K562 (cell line): ENCODE data around the gene RAB3GAP2. TPM values are rescaled to one million over a fixed set of nuclear protein-coding genes. Genes with fewer than 3 reads are reported as not detected.
A peak's percentile ranks its signal among the peaks of the same experiment; 100 is the strongest.

ENCODE experiments used
- ATAC-seq: fragments of 200-7000 bp; cut with Tn5 transposase; 3 replicates; pipeline ENCODE4 v1.9.1; 2020; ENCODE audit warnings: moderate library complexity
- BruUV-seq: library from RNA; stranded (reverse); fragments of 400-500 nt; replicated peaks from 2 replicates; lab custom pipeline; 2021; lab: Mats Ljungman, UMichigan
- CTCF ChIA-PET: fragments of 300-600 bp; formaldehyde crosslinking; extraction: SDS; loops from one replicate; lab custom pipeline; 2021; ENCODE audit warnings: low intra/inter-chr PET ratio; lab: Yijun Ruan, JAX
- POLR2A ChIA-PET: fragments of 300-600, 350-650 bp; sonication (Branson Sonifier 250); formaldehyde crosslinking; extraction: SDS; loops from one replicate; lab custom pipeline; 2021; ENCODE audit warnings: antibody characterized with exemption, inconsistent platforms; lab: Yijun Ruan, JAX
- DNase-seq, 4 experiments: peaks; one replicate each; pipeline versions ENCODE4 v3.0.0 to v3.0.0-alpha.2; 2011 to 2018; ENCODE audit warnings: low spot score in 3 of 4, mixed read lengths in 3 of 4; ENCODE audit errors: extremely low read depth in 1 of 4
- FAIRE-seq: peaks from 2 replicates; lab custom pipeline; 2011; peaks lifted over from hg19 to GRCh38; lab: Jason Lieb, UNC
- H2AFZ ChIP-seq: 2 replicates; pipeline ENCODE4 v1.6.0; 2011; ENCODE audit warnings: low read depth, low read length, control low read depth, inconsistent platforms
- H3K27ac ChIP-seq: fragments of 200-600 bp; 3 replicates; pipeline ENCODE4 v1.8.0; 2011; ENCODE audit warnings: low read depth, mild to moderate bottlenecking, control low read depth, inconsistent platforms, low read length, moderate library complexity, mixed read lengths; ENCODE audit errors: extremely low read depth
- H3K27me3 ChIP-seq, 2 experiments: fragments of 300-600 bp in 1 of 2; 2 replicates in 1 of 2; 3 replicates in 1 of 2; pipeline versions ENCODE4 v1.6.0 to v1.8.0; 2011; ENCODE audit warnings: inconsistent platforms in 2 of 2, low read length in 2 of 2, mild to moderate bottlenecking in 1 of 2, mixed read lengths in 1 of 2, moderate library complexity in 1 of 2; ENCODE audit not compliant: control insufficient read depth in 2 of 2, insufficient read depth in 2 of 2
- H3K36me3 ChIP-seq: fragments of 300-600 bp; 3 replicates; pipeline ENCODE4 v1.8.0; 2011; ENCODE audit warnings: mild to moderate bottlenecking, low read length, inconsistent platforms; ENCODE audit not compliant: control insufficient read depth, insufficient read depth
- H3K4me1 ChIP-seq, 2 experiments: fragments of 200-600 bp in 1 of 2; replicated peaks in 1 of 2; 2 replicates in 1 of 2; 3 replicates in 1 of 2; pipeline versions ENCODE4 v1.5.1 to v1.8.0; 2011; ENCODE audit warnings: inconsistent platforms in 2 of 2, low read length in 2 of 2, mild to moderate bottlenecking in 1 of 2, mixed read lengths in 1 of 2, moderate library complexity in 1 of 2; ENCODE audit not compliant: control insufficient read depth in 2 of 2, insufficient read depth in 2 of 2
- H3K4me2 ChIP-seq: 2 replicates; pipeline ENCODE4 v1.6.1; 2011; ENCODE audit warnings: low read length, control low read depth, inconsistent platforms, mixed read lengths; ENCODE audit not compliant: insufficient read depth
- H3K4me3 ChIP-seq: fragments of 200-600 bp; sonication (generic), shearing (Covaris generic); 2 replicates; pipeline ENCODE4 v1.5.1; 2016; ENCODE audit warnings: control low read depth, inconsistent platforms
- H3K79me2 ChIP-seq: fragments of 200-600 bp; 3 replicates; pipeline ENCODE4 v1.8.0; 2011; ENCODE audit warnings: low read length, inconsistent platforms; ENCODE audit not compliant: control insufficient read depth, insufficient read depth
- H3K9ac ChIP-seq, 2 experiments: 2 replicates each; pipeline versions ENCODE4 v1.6.0 to v1.6.1; 2011; ENCODE audit warnings: low read depth in 2 of 2, low read length in 2 of 2, control low read depth in 1 of 2, inconsistent platforms in 1 of 2, mild to moderate bottlenecking in 1 of 2, mixed read lengths in 1 of 2; ENCODE audit not compliant: insufficient read depth in 1 of 2
- H3K9me1 ChIP-seq: one replicate; pipeline ENCODE4 v1.6.0; 2011; ENCODE audit warnings: inconsistent platforms, mild to moderate bottlenecking, low read length, moderate library complexity; ENCODE audit not compliant: control insufficient read depth, insufficient read depth
- H3K9me3 ChIP-seq: replicated peaks from 2 replicates; pipeline ENCODE4 v1.5.1; 2011; ENCODE audit warnings: low read depth, low read length, inconsistent platforms; ENCODE audit not compliant: control insufficient read depth, insufficient read depth
- H4K20me1 ChIP-seq: replicated peaks from 2 replicates; pipeline ENCODE4 v1.6.1; 2011; ENCODE audit warnings: low read length, inconsistent platforms, mixed read lengths; ENCODE audit not compliant: control insufficient read depth, insufficient read depth
- CBX1 ChIP-seq: sonication (generic); IDR thresholded peaks from 2 replicates; pipeline ENCODE4 v1.6.1; 2016; ENCODE audit warnings: antibody characterized with exemption, low read depth, mild to moderate bottlenecking
- CBX3 ChIP-seq, 2 experiments: IDR thresholded peaks; 1 replicate in 1 of 2; 2 replicates in 1 of 2; pipeline ENCODE4 v1.6.1; 2012; ENCODE audit warnings: inconsistent platforms in 2 of 2, low read length in 2 of 2, borderline replicate concordance in 1 of 2, control low read depth in 1 of 2
- CBX5 ChIP-seq: IDR thresholded peaks from 2 replicates; pipeline ENCODE4 v1.6.1; 2014; ENCODE audit warnings: low read depth, borderline replicate concordance
- ELF4 ChIP-seq: fragments of 450-650 bp; formaldehyde crosslinking; IDR thresholded peaks from 2 replicates; pipeline ENCODE4 v1.4.0; 2022; ENCODE audit warnings: missing genetic modification characterization
- IFI16 ChIP-seq: fragments of 250-450 bp; sonication (Bioruptor Pico); IDR thresholded peaks from 2 replicates; pipeline ENCODE4 v2.1.2; 2022; ENCODE audit warnings: mild to moderate bottlenecking, inconsistent platforms
- KAT2B ChIP-seq: IDR thresholded peaks from one replicate; pipeline ENCODE4 v1.6.1; 2012; ENCODE audit warnings: low read depth, mild to moderate bottlenecking, control low read depth, inconsistent platforms, low read length, moderate library complexity
- NELFE ChIP-seq: IDR thresholded peaks from 2 replicates; pipeline ENCODE4 v1.6.1; 2011; ENCODE audit warnings: mild to moderate bottlenecking; ENCODE audit not compliant: insufficient read depth, insufficient read length
- NFIX ChIP-seq: fragments of 250-450 bp; sonication (Bioruptor Pico); IDR thresholded peaks from 2 replicates; pipeline ENCODE4 v1.4.0; 2020; ENCODE audit warnings: low read depth, mild to moderate bottlenecking, moderate library complexity
- NR3C1 ChIP-seq: sonication (generic); formaldehyde crosslinking; IDR thresholded peaks from 2 replicates; pipeline ENCODE4 v1.8.1; 2022; ENCODE audit warnings: missing genetic modification reagents
- RBBP5 ChIP-seq: fragments of 200-600 bp; sonication (generic); IDR thresholded peaks from 2 replicates; pipeline ENCODE4 v1.6.1; 2012; ENCODE audit warnings: borderline replicate concordance, mild to moderate bottlenecking, low read length, control low read depth, inconsistent platforms; ENCODE audit not compliant: insufficient read depth, poor library complexity, severe bottlenecking
- SMAD2 ChIP-seq: fragments of 150-350 bp; IDR thresholded peaks from 2 replicates; pipeline ENCODE4 v1.6.1; 2014; ENCODE audit warnings: low read depth, mild to moderate bottlenecking, low read length
- XRCC4 ChIP-seq: IDR thresholded peaks from one replicate; pipeline ENCODE4 v1.6.1; 2011; ENCODE audit not compliant: insufficient read depth, insufficient read length; ENCODE audit errors: extremely low read depth
- ZNF583 ChIP-seq: fragments of 250-450 bp; sonication (Bioruptor Pico); IDR thresholded peaks from 2 replicates; pipeline ENCODE4 v1.4.0; 2020
- ZNF589 ChIP-seq: fragments of 200-800 bp; sonication (Bioruptor generic); IDR thresholded peaks from 2 replicates; pipeline ENCODE4 v1.6.1; 2016; ENCODE audit warnings: low read depth, missing genetic modification characterization, missing compliant biosample characterization
- WGBS: fragments of 100-300 bp; shearing (Covaris generic); methylation state at CpG from one replicate; pipeline ENCODE4 v1.1.6; 2016; ENCODE audit warnings: low coverage, mixed read lengths; ENCODE audit not compliant: insufficient coverage; ENCODE audit errors: missing lambda C conversion rate; 5-methylcytosine and 5-hydroxymethylcytosine counted together
- in situ Hi-C: fragments of 300-500 bp; cut with MboI; formaldehyde crosslinking; loops from 4 replicates; pipeline ENCODE4 v1.15.0; 2018; ENCODE audit warnings: inconsistent platforms, mixed read lengths
- intact Hi-C: fragments of 100-400 bp; cut with micrococcal nuclease; formaldehyde crosslinking; loops from 2 replicates; pipeline ENCODE4 v1.14.2; 2022
- polyA plus RNA-seq, 8 experiments: library from polyadenylated mRNA; depleted of rRNA in 4 of 8; stranded (reverse) in 5 of 8; unstranded in 3 of 8; fragments of >200 nt; fragmentation: Nextera tagmentation in 2 of 8; fragmentation: Illumina TruSeq in 1 of 8; extraction: Ambion mirVana in 2 of 8; extraction: Trizol in 1 of 8; gene quantifications; 2 replicates each; pipeline versions ENCODE4 v1.2.1 to v1.2.3, GENCODE V29; 2011 to 2014; ENCODE audit warnings: inconsistent platforms in 1 of 8, missing spikeins in 1 of 8
- total RNA-seq, 7 experiments: library from RNA; depleted of rRNA in 6 of 7; stranded (reverse); fragments of >200 nt in 6 of 7; fragmentation: Illumina TruSeq in 2 of 7; extraction: Trizol in 2 of 7; gene quantifications; 2 replicates each; pipeline versions ENCODE4 v1.2.1 to v1.2.3, GENCODE V29; 2011 to 2021; ENCODE audit warnings: low replicate concordance in 1 of 7
- TF ChIP-seq, protein P1 (sequence below): sonication (generic); IDR thresholded peaks from 2 replicates; pipeline ENCODE4 v1.6.1; 2016
- TF ChIP-seq, protein P2 (sequence below): fragments of 250-450 bp; sonication (Bioruptor Pico); IDR thresholded peaks from 2 replicates; pipeline ENCODE4 v1.5.1; 2021; ENCODE audit warnings: mild to moderate bottlenecking
- TF ChIP-seq, protein P3 (sequence below): fragments of 450-650 bp; formaldehyde crosslinking; IDR thresholded peaks from 2 replicates; pipeline ENCODE4 v1.4.0; 2020; ENCODE audit warnings: mild to moderate bottlenecking, mixed read lengths

RAB3GAP2 gene
- total and polyA plus RNA-seq, 9 of the 15 experiments (the other 6 are each of a cell fraction or from before 2014, with no cell fraction given): 14.1 to 69.1 (median 32.2) TPM

DNA sequence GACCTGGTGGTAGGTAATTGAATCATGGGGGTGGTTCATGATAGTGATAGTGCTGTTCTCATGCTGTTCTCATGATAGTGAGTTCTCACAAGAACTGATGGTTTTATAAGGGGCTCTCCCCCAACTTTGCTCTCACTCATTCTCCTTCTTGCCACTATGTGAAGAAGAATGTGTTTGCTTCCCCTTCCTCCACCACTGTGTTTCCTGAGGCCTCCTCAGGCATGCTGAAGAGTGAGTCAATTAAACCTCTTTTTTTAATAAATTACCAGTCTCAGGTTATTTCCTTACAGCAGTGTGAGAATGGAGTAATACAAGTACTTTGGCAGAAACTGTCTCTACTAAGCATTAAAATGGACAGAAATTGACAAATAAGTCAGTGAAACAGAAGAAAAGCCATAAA, 21.6 kb downstream of the RAB3GAP2 start (continued):
- TF ChIP-seq KAT2B (no peak), NFIX (CRISPR knock-in tag) (no peak), XRCC4 (no peak), NR3C1 (CRISPR knock-in tag) (no peak), ELF4 (CRISPR knock-in tag) (no peak)
- TF ChIP-seq, protein P1, sequence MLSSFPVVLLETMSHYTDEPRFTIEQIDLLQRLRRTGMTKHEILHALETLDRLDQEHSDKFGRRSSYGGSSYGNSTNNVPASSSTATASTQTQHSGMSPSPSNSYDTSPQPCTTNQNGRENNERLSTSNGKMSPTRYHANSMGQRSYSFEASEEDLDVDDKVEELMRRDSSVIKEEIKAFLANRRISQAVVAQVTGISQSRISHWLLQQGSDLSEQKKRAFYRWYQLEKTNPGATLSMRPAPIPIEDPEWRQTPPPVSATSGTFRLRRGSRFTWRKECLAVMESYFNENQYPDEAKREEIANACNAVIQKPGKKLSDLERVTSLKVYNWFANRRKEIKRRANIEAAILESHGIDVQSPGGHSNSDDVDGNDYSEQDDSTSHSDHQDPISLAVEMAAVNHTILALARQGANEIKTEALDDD: no peak

DNA sequence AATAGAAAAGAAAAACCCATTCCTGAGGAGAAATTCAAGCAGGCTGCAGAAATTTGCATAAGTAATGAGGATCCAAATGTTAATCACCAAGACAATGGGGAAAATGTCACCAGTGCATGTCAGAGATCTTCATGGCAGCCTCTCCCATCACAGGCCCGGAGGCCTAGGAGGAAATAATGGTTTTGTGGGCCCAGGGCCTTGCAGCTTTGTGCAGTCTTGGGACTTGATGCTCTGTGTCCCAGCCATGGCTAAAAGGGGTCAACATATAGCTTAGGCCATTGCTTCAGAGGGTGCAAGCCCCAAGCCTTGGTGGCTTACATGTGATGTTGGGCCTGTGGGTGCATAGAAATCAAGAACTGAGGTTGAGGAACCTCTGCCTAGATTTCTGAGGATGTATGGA, 22.7 kb downstream of the RAB3GAP2 start:
- no peak overlapping the region for H3K27ac ChIP-seq
- H3K9me3 ChIP-seq: peaks cover 33% of the 10 kb centered on the region
- no TSS peak for BruUV-seq
- WGBS: 82% methylated on average over 1 of the region's 1 CpG
- no peaks in the 10 kb centered on the region for H4K20me1 ChIP-seq
- FAIRE-seq (no peak), ATAC-seq (peak; percentile 40; the same call in 1 of the 3 replicates), DNase-seq (peak in 1 of 4 experiments; percentile 24)
- H3K4me1 ChIP-seq: no peaks in the 10 kb centered on the region
- H3K9me1 ChIP-seq: no peaks in the 10 kb centered on the region
- intact Hi-C loops (no loop called here), in situ Hi-C loops (no loop called here)
- ChIA-PET POLR2A (interaction anchor here (0.6 kb wide), 1 partner anchor 1214 kb away, joined by 3 read pairs; no protein-coding TSS in a partner anchor), CTCF (no interaction called here)
- no peak overlapping the region for H3K9ac ChIP-seq
- peaks cover 8% of the 10 kb centered on the region for H3K79me2 ChIP-seq
- H3K4me3 ChIP-seq: no peak overlapping the region
- no peak overlapping the region for H2AFZ ChIP-seq
- peaks cover 33% of the 10 kb centered on the region for H3K36me3 ChIP-seq
- H3K4me2 ChIP-seq: no peak overlapping the region
- H3K27me3 ChIP-seq: no peaks in the 10 kb centered on the region
- TF ChIP-seq RBBP5: no peak
- TF ChIP-seq, protein P2, sequence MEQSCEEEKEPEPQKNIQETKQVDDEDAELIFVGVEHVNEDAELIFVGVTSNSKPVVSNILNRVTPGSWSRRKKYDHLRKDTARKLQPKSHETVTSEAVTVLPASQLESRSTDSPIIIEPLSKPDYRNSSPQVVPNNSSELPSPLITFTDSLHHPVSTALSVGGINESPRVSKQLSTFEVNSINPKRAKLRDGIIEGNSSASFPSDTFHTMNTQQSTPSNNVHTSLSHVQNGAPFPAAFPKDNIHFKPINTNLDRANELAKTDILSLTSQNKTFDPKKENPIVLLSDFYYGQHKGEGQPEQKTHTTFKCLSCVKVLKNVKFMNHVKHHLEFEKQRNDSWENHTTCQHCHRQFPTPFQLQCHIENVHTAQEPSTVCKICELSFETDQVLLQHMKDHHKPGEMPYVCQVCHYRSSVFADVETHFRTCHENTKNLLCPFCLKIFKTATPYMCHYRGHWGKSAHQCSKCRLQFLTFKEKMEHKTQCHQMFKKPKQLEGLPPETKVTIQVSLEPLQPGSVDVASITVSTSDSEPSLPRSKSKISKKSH (CRISPR knock-in tag): no peak
- TF ChIP-seq NELFE: no peak
- peak in 1 of 2 experiments; percentile 93; a peak in 2 of 3 replicates for TF ChIP-seq CBX3 (IDR thresholded peaks at IDR 0.05; ENCODE audit: borderline replicate concordance in 1 of 2, low read length in 2 of 2)
- TF ChIP-seq CBX5: peak; percentile 91
- TF ChIP-seq ZNF589 (CRISPR knock-in tag): no peak
- TF ChIP-seq ZNF583 (CRISPR knock-in tag): no peak
- TF ChIP-seq, protein P3, sequence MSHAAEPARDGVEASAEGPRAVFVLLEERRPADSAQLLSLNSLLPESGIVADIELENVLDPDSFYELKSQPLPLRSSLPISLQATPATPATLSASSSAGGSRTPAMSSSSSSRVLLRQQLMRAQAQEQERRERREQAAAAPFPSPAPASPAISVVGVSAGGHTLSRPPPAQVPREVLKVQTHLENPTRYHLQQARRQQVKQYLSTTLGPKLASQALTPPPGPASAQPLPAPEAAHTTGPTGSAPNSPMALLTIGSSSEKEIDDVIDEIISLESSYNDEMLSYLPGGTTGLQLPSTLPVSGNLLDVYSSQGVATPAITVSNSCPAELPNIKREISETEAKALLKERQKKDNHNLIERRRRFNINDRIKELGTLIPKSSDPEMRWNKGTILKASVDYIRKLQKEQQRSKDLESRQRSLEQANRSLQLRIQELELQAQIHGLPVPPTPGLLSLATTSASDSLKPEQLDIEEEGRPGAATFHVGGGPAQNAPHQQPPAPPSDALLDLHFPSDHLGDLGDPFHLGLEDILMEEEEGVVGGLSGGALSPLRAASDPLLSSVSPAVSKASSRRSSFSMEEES (CRISPR knock-in tag): no peak
- no peak for TF ChIP-seq SMAD2
- TF ChIP-seq CBX1: peak; percentile 81
- no peak for TF ChIP-seq IFI16 (CRISPR knock-in tag)
